SU-DHL-6 (cell line): Measurements from ENCODE around the gene KL.

Experiments used
- H2AFZ ChIP-seq: fragments of 200-600 bp; sonication (generic); 2 replicates; pipeline ENCODE4 v1.6.1; 2014; ENCODE audit warnings: low read depth, mild to moderate bottlenecking, moderate library complexity, mixed read lengths, antibody characterized with exemption, low read length; ENCODE audit not compliant: severe bottlenecking
- H3F3A ChIP-seq: fragments of 200-600 bp; shearing (Covaris generic); 2 replicates; pipeline ENCODE4 v1.6.0; 2016; ENCODE audit warnings: antibody characterized with exemption, mild to moderate bottlenecking; ENCODE audit not compliant: insufficient read depth
- H3K27ac ChIP-seq: fragments of 200-600 bp; sonication (generic); 2 replicates; pipeline ENCODE4 v1.5.1; 2016; ENCODE audit warnings: low read depth, mild to moderate bottlenecking, low read length, moderate library complexity, mixed read lengths
- H3K27me3 ChIP-seq: fragments of 200-600 bp; sonication (generic), shearing (Covaris generic); 2 replicates; pipeline ENCODE4 v1.6.0; 2014; ENCODE audit warnings: mild to moderate bottlenecking, low read length
- H3K36me3 ChIP-seq: fragments of 200-600 bp; sonication (generic); 2 replicates; pipeline ENCODE4 v1.6.1; 2014; ENCODE audit warnings: mild to moderate bottlenecking, low read length, mixed read lengths
- H3K4me2 ChIP-seq: fragments of 300-600, 200-600 bp; shearing (Covaris generic), sonication (generic); 2 replicates; pipeline ENCODE4 v1.6.0; 2014; ENCODE audit warnings: low read length, low read depth, mild to moderate bottlenecking; ENCODE audit not compliant: poor library complexity, severe bottlenecking
- H3K4me3 ChIP-seq: fragments of 200-600 bp; sonication (generic); 2 replicates; pipeline ENCODE4 v1.5.1; 2014; ENCODE audit warnings: antibody characterized with exemption, low read length, mild to moderate bottlenecking, mixed read lengths; ENCODE audit not compliant: insufficient read depth, poor library complexity, severe bottlenecking
- H3K79me2 ChIP-seq: fragments of 200-600 bp; sonication (generic); 2 replicates; pipeline ENCODE4 v1.6.1; 2014; ENCODE audit warnings: mild to moderate bottlenecking, low read length, moderate library complexity; ENCODE audit not compliant: insufficient read depth
- H3K9ac ChIP-seq: fragments of 200-600 bp; sonication (generic); 2 replicates; pipeline ENCODE4 v1.7.0; 2014; ENCODE audit warnings: mild to moderate bottlenecking, low read length
- H3K9me2 ChIP-seq: fragments of 200-600 bp; sonication (generic); replicated peaks from 2 replicates; pipeline ENCODE4 v1.6.1; 2014; ENCODE audit warnings: low read length; ENCODE audit not compliant: insufficient read depth
- H3K9me3 ChIP-seq: fragments of 200-600 bp; sonication (generic); 2 replicates; pipeline ENCODE4 v1.6.1; 2014; ENCODE audit warnings: low read length, mixed read lengths; ENCODE audit not compliant: insufficient read depth
- H4K20me1 ChIP-seq: fragments of 200-600 bp; sonication (generic); 2 replicates; pipeline ENCODE4 v1.6.1; 2014; ENCODE audit warnings: low read depth, mild to moderate bottlenecking, antibody characterized with exemption, low read length, moderate library complexity, mixed read lengths
- EZH2phosphoT487 ChIP-seq: fragments of 200-600 bp; sonication (generic), shearing (Covaris generic); conservative IDR thresholded peaks from 2 replicates; pipeline ENCODE4 v1.6.1; 2018; ENCODE audit warnings: mild to moderate bottlenecking, antibody characterized with exemption, low read length, moderate library complexity, mixed read lengths
- TF ChIP-seq, protein P1 (sequence below): fragments of 200-600 bp; sonication (generic); IDR thresholded peaks from one replicate; pipeline ENCODE4 v1.5.1; 2017; ENCODE audit warnings: antibody characterized with exemption, mild to moderate bottlenecking, low read length, moderate library complexity; ENCODE audit not compliant: insufficient read depth, poor library complexity, severe bottlenecking

KL gene

DNA sequence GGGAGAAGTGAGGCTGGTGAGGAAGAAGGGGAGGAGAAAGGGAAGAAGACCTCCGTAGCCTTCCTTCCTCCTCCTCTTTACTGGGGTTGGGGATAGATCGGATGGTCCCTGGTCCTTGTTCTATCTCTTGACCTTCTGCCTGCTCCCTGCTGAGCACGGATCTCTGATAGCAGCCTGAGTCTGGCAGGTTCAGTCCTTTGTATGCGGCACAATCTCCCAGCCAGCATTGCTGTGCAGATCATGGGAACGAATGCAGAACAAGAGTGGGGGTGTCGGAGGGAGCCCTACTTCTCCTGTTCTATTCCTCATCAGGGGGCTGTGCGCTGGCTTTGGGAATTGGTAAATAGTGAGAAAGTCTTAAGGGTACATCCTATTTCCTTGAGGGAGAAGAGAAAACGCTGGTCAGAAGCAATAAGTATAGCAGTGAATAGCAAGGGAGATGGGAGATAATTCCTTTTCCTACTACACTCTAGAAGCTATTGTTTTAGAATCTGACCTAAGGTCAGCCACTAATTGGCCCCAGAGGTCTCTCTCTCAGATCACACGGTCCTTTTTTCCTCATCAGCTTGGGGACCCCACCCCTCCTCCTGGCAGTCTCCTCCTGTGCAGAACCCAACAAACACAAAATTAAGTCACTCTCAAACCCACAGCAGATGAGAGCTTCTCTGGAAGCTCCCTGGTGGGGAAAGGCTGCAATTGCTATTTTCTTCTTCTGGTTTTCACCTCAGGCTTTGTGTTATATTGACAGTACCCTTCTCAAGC lies 41.0 kb downstream of the KL start:
- Histone ChIP-seq H3K4me3 (no peak overlapping the region), H3K27ac (no peak overlapping the region), H3K36me3 (no peaks in the 10 kb centered on the region), H3K9ac (no peak overlapping the region), H3K27me3 (no peaks in the 10 kb centered on the region), H4K20me1 (no peaks in the 10 kb centered on the region), H3F3A (no peaks in the 10 kb centered on the region), H3K9me3 (no peaks in the 10 kb centered on the region), H3K4me2 (no peak overlapping the region), H3K9me2 (no peaks in the 10 kb centered on the region), H2AFZ (no peak overlapping the region), H3K79me2 (no peaks in the 10 kb centered on the region)
- no peak for TF ChIP-seq EZH2phosphoT487
- TF ChIP-seq, protein P1, sequence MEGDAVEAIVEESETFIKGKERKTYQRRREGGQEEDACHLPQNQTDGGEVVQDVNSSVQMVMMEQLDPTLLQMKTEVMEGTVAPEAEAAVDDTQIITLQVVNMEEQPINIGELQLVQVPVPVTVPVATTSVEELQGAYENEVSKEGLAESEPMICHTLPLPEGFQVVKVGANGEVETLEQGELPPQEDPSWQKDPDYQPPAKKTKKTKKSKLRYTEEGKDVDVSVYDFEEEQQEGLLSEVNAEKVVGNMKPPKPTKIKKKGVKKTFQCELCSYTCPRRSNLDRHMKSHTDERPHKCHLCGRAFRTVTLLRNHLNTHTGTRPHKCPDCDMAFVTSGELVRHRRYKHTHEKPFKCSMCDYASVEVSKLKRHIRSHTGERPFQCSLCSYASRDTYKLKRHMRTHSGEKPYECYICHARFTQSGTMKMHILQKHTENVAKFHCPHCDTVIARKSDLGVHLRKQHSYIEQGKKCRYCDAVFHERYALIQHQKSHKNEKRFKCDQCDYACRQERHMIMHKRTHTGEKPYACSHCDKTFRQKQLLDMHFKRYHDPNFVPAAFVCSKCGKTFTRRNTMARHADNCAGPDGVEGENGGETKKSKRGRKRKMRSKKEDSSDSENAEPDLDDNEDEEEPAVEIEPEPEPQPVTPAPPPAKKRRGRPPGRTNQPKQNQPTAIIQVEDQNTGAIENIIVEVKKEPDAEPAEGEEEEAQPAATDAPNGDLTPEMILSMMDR, result no peak

DNA sequence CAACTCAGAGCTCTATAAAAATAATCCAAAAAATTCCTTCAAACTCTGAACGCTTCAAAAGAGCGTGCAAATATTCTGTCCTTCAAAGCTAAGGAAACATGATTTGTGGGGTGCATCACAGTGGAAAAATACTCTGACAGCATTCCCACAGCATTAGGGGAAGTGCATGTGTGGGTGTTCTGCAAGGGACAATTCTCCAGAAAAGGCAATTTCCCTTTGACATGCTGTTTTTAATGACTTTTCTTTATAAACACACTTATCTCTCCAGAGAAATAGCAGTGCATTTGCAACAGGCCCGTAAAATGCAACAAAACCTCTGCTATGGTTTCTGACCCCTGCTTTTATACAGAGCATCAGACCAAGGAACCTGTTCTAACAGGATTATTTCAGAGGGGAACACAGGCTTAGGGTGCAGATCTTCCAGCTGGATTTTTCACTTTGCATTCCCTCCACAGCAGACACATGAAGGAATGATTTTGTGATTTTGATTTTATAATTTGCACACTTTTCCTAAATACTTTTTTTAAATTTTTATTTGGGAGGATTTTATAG lies 42.6 kb downstream of the KL start:
- H3K36me3 ChIP-seq, result no peaks in the 10 kb centered on the region

DNA sequence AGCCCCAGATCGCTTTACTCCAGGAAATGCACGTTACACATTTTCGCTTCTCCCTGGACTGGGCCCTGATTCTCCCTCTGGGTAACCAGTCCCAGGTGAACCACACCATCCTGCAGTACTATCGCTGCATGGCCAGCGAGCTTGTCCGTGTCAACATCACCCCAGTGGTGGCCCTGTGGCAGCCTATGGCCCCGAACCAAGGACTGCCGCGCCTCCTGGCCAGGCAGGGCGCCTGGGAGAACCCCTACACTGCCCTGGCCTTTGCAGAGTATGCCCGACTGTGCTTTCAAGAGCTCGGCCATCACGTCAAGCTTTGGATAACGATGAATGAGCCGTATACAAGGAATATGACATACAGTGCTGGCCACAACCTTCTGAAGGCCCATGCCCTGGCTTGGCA lies 44.6 kb downstream of the KL start:
- H3K9ac ChIP-seq, result no peak overlapping the region
- H3K27ac ChIP-seq, result no peak overlapping the region
- H3K27me3 ChIP-seq, result no peaks in the 10 kb centered on the region
- H3F3A ChIP-seq, result no peaks in the 10 kb centered on the region
- no peaks in the 10 kb centered on the region for H3K36me3 ChIP-seq
- no peak overlapping the region for H3K4me2 ChIP-seq
- TF ChIP-seq, protein P1, result no peak
- TF ChIP-seq EZH2phosphoT487, result no peak
- no peaks in the 10 kb centered on the region for H3K9me2 ChIP-seq
- no peaks in the 10 kb centered on the region for H3K9me3 ChIP-seq
- no peak overlapping the region for H3K4me3 ChIP-seq
- H3K79me2 ChIP-seq, result no peaks in the 10 kb centered on the region
- H4K20me1 ChIP-seq, result no peaks in the 10 kb centered on the region
- no peak overlapping the region for H2AFZ ChIP-seq

More for the DNA sequence above, 42.6 kb downstream of the KL start:
- H3K27me3 ChIP-seq, result no peaks in the 10 kb centered on the region
- H3K79me2 ChIP-seq, result no peaks in the 10 kb centered on the region
- H4K20me1 ChIP-seq, result no peaks in the 10 kb centered on the region
- no peaks in the 10 kb centered on the region for H3K9me3 ChIP-seq
- H3F3A ChIP-seq, result no peaks in the 10 kb centered on the region
- no peak overlapping the region for H3K4me3 ChIP-seq
- no peaks in the 10 kb centered on the region for H3K9me2 ChIP-seq
- no peak overlapping the region for H2AFZ ChIP-seq
- no peak overlapping the region for H3K27ac ChIP-seq
- H3K9ac ChIP-seq, result no peak overlapping the region
- TF ChIP-seq EZH2phosphoT487, result no peak
- TF ChIP-seq, protein P1, result no peak
- no peak overlapping the region for H3K4me2 ChIP-seq
